Skeletal muscle cell (primary cell): Measurements from ENCODE around the gene TMEM132D.

Experiments
- DNase-seq: peaks from one replicate; pipeline ENCODE4 v3.0.0-alpha.2; 2010; ENCODE audit warnings: low read depth
- H3K4me3 ChIP-seq: 2 replicates; pipeline ENCODE4 v1.5.1; 2011; ENCODE audit warnings: low read depth, mild to moderate bottlenecking, control low read depth, low read length, moderate library complexity

The TMEM132D gene

DNA sequence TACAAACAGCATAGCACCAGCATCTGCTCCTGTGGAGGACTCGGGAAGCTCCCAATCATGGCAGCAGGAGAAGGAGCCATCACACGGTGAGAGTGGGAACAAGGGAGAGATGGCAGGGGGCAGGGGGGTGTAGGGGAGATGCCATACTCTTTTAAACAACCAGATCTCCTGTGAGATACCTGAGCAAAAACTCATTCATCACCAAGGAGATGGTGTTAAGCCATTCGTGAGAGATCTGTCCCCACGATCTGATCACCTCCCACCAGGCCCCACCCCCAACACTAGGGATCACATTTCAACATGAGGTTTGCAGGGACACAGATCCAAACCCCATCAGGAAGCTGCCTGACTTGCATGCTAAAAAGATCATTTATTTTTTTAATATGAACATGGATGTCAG lies 499.3 kb downstream of the TMEM132D start:
- no peak overlapping the region for H3K4me3 ChIP-seq
- no peak for DNase-seq

DNA sequence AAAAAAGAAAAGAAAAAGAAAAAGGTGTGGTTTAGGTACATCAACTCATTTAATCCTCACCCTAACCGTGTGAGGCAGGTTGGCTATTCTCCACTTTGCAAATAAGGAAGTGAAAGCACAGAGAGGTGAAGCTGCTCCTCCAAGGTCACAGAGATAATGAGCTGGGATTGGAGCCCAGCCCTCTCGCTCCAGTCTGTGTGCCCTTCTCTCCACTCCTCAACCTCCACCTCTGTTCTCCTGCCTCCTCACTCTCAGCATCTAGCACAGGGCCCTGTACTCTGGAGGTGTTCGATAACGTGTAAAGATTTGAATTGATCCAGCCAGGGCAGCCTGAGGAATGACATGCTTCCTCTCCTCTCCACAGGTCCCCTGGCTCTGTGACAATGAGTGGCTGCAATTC lies 502.3 kb downstream of the TMEM132D start:
- no peak for DNase-seq
- H3K4me3 ChIP-seq: no peak overlapping the region

DNA sequence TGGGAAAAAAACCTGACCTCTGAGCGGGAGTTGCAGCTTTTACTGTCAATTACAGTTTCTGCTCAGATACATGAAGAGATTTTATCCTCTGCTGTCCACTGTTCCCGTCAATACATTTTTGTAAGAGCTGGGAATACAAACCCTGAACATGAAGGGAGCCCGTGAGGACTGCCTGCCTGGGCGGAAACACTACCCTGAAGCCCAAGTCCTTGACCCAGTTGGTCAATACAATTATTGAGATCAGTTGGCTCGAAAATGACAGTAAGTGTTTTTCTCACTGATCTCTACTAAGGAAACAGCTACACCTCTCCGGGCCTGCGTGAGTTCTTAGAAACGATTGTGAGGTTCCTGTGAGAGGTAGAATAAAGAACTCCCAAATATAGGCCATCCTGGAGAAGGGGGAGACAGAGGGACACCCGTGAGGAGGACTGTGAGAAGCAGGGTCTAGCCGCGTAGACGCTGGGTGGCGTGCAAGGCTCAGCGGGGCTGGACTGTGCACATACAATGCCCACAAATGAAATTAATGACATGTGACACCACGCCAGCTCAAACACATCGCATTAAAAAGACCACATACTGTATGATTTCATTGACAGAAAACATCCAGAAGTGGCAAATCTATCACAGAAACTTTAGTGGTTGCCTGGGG lies 509.5 kb downstream of the TMEM132D start:
- no peak overlapping the region for H3K4me3 ChIP-seq
- no peak for DNase-seq

DNA sequence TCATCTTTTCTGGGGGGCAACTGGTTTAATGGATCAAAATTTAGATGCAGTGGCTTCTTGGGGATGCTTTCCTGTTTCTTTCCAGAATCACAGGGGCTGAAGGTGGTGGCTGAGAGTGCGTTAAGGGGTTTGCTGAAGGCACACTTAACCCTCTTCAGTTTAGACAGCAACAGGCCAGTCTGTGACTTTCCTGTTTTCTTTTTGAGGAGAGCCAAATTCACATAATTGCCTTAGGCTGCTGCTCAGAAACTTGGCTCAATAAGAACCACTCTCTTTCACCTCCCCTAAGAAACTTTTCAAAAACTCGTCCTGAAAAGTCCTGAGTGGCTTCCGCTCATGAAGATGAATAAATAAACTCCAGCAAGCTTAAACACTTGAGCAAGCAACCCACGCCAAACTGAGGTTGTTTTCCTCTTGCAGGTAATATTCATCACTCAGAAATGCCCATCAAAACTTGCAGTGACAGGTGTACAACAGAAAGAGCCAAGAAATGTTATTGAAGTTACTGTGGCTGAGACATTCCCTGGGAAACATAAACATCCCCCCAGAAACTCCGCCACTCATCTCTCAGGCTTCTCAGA lies 510.4 kb downstream of the TMEM132D start:
- no peak for DNase-seq

DNA sequence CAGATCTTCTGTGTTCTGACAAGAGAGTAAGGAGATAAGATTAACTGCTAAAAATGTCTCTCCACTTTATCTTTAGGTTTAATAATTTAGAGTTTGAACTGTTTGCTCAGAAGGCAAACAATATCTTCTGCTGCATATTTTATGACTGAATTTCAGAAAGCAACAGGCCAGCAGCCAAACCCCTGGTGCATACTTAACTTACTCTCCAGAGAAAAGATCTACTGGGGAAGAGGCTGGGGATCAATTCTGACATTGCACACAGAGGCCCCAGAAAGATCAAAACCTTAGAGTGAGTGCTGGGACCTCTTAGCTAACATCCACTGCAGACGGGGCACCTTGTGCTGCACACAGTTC lies 518.2 kb downstream of the TMEM132D start:
- no peak overlapping the region for H3K4me3 ChIP-seq
- no peak for DNase-seq

More for the DNA sequence above, 510.4 kb downstream of the TMEM132D start:
- H3K4me3 ChIP-seq: no peak overlapping the region

DNA sequence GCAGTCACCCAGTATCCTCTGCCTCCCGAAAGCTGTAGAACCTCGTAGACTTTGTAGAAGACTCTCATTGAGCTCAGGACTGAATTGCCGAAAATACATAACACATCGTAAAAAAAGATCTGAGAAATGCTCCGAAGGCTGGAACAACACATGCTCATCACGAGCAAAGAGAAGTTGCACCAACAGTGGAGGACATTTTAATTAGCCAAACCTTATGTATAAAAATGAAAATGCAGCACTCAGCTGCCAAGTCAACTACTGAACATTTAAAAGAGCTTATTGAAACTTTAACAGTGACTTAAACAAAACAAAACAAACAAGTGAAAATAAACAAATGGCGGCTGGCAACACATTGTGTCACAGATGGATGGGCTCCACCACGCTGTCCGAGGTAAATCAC lies 519.9 kb downstream of the TMEM132D start:
- no peak overlapping the region for H3K4me3 ChIP-seq
- DNase-seq: no peak

DNA sequence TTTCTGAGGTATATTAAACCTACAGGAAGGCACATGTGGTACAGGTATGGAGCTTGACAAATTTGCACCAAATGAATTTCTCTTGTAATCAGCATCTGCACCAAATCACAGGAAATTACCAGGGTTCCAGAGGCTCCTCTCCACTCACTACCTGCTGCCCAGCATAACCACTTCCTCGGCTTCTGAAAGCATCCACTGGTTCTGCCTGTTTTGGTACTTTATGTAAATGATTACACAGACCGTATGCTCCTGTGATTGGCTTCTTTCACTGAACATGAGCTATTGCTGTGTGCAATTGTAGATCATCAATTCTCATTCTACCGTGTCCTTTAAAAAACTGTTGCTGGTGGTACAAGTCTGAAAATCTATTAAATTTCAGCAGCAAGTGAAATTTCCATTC lies 522.1 kb downstream of the TMEM132D start:
- DNase-seq: no peak
- no peak overlapping the region for H3K4me3 ChIP-seq

DNA sequence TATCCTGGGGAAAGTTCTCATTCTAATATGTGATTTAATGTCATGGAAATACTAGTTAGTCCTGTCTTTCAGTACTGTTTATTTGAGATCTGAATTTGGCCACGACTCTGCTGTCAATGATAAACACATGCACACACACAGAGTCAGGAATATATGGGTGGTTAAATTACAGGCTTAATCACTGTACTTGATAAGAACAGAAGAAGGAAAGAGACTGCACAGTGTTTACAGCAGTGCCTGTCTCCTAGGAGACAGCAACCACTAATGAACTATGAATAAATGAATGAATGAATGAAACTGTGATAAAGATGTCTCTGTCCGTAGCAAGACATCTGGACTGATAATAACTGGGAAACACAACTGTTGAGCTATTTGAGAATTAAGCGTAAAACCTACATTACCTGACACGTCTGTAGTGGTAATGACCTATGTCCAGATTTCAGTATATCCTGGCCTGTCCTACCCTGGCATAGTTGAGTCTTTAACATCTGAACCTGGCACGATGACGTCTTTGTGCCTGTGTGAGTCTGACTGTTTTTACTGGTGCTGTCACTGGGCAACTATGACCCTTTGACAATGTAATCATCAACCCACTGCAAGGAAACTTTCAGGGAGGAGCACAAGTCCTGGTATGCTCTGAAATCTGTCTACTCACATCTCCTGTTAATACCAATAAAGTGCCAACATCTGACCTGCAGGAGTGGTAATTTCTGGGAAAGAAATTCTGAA lies 524.6 kb downstream of the TMEM132D start:
- no peak overlapping the region for H3K4me3 ChIP-seq
- no peak for DNase-seq

DNA sequence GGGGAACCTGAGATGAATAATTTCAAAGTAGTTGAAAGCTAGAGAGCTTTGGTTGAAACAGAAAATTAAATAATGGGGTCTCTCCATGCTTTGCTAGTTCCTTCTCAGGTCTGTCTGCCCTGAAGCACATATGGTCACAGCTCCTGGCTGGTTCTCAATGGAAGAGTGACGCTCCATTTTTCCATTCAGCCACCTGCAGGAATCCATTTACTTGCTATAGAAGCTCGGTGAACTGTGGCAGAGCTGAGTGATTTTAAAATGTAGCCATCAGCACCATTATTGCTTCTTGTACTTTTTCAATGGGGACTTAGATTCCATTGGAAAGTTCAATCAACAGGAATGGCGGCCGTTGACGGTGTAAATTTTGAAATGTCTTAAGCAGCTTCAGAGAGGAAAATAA lies 525.3 kb downstream of the TMEM132D start:
- H3K4me3 ChIP-seq: no peak overlapping the region
- DNase-seq: no peak

DNA sequence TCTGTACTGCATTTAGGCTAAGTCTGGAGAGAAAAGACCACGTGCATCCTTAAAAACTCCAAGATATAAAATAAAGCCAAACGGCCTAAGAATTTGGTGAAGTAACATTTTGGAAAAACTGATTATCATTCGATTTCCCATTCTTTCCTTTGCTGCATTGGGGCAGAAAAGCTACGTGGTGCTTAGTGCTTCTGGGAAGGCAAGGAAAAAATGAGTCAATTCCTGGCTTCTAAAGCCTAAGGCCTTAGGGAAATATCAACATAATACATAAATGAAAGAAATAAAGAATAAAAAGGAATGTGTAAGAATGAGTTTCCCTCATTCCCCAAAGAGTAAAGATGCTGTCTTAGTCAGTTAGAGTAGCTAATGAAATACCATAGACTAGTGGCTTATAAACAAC lies 530.1 kb downstream of the TMEM132D start:
- DNase-seq: no peak
- no peak overlapping the region for H3K4me3 ChIP-seq

DNA sequence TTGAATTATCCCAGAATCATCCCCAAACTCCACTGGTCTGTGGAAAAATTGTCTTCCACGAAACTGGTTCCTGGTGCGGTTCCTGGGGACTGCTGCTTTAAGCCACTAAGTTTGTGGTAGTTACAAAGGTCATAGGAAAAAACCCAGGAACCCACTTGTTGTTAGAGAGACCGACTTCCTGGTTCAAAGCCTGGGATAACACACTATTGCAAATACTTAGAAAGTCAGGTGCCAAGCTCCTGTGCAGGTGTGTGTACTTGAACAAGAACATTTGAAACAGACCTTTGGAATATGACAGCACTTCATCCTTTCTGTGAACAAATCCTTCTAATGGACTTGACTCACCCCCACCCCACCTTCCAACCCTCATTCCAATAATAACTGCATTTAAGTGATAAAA lies 530.9 kb downstream of the TMEM132D start:
- no peak overlapping the region for H3K4me3 ChIP-seq
- DNase-seq: no peak

DNA sequence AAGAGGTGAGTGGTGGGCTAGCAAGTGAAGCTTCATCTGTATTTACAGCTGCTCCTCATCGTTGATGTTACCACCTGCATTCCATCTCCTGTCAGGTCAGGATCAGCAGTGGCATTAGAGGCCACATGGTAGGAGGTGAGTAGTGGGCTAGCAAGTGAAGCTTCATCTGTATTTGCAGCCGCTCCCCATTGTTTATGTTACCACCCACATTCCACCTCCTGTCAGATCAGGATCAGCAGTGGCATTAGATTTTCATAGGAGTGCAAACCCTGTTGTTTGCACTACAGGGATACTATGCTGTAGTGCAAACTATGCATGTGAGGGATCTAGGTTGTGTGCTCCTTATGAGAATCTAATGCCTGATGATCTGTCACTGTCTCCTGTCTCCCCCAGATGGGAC lies 531.5 kb downstream of the TMEM132D start:
- H3K4me3 ChIP-seq: no peak overlapping the region
- DNase-seq: no peak

DNA sequence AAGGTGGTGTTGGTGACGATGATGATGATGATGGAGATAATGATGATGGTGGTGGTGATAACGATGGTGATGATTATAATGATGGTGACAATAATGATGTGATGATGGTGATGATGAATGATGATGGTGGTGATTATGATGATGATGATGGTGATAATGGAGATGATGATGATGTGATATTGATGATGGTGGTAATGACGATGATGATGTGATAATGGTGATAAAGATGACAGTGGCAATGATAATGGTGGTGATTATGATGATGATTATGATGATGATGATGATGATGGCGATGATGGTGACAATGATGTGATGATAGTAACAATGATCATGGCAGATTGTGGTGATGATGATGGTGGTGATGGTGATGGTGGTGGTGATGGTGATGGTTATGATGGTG lies 532.6 kb downstream of the TMEM132D start:
- no peak overlapping the region for H3K4me3 ChIP-seq
- DNase-seq: no peak

DNA sequence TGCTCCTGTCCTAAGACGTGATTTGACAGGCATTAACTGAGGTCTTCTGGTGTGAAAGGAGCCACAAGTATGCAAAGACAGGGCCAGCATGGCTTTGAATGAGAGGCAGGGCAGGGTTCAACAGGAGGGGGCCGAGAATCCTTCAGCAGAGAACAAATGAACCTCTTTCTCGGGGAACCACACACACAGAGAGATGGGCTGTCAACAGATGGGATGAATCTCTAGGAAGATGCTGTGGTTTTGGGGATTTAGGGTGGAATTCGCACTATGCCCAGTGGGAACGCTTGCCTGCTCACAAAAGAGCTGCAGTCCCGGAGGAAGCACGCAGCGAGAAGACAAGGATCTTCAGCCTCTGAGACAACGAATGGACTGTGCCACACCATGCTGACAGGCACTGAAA lies 537.2 kb downstream of the TMEM132D start:
- no peak for DNase-seq
- no peak overlapping the region for H3K4me3 ChIP-seq

DNA sequence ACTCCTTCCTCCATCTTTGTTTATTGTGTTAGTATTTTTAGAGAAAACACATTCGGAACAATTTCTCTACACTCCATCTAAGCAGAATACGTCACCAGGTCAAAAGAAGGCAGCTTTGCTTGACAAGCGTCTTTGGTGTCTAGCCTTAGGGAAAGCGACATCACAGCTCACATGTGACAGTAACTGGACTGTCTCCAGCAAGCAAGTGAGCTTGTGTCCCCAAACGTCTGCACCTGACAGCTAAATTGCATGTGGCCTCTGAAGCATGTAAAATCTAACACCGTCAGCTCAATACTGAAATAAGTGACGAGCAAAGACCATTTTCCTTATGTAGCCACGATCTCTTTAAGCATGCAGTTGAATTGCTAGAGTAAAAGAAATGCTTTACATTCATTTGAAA lies 540.8 kb downstream of the TMEM132D start:
- no peak overlapping the region for H3K4me3 ChIP-seq
- DNase-seq: no peak

DNA sequence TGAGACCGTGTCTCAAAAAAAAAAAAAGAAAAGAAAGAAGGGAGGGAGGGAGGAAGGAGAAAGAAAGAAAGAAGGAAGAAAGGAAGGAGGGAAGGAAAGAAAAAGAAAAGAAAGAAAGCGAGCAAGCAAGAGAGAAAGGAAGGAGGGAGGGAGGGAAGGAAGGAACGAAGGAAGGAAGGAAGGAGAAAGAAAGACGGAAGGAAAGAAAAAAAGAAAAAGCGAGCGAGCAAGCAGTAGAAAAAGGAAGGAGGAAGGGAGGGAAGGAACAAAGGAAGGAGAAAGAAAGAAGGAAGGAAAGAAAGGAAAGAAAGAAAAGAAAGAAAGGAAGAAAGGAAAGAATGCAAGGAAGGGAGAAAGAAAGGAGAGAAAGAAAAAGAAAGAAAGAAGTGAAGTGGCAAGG lies 546.6 kb downstream of the TMEM132D start:
- H3K4me3 ChIP-seq: no peak overlapping the region
- DNase-seq: no peak

DNA sequence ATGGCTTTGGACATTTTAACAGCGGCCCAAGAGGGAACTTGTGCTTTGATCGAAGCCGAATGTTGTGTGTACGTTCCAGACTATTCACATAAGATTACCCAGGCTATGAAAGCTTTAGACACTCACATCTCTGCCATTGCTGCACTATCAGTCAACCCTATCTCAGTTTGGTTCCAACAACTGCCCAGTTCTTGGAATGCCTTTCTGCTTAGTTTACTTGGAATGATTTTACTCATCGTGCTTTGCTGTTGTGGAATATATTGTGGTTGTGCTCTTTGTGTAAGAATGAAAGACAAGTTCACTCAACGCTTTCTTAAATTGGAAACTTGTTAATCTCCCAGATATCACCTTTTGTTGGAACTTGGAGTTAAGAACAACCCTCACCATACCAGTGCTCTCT lies 552.3 kb downstream of the TMEM132D start:
- H3K4me3 ChIP-seq: no peak overlapping the region
- no peak for DNase-seq

DNA sequence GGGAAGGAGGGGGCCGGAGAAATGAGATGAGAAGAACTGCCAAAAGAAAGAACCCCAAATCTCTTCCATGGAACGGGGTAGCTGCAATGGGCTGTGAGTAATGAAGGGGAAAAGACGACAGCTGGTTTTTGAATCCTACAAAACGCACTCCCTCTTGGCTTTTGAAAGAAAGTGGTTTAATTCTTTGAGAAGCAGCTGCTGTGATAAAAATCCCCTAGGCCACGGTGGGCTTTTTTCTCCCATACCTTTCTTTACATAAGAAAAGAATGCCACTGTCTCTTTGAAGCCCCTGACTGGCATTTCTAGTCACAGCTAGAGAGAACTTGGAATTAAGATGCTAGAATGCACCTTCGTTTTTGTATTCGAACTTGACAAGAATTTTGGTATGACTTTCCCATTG lies 564.5 kb downstream of the TMEM132D start:
- no peak overlapping the region for H3K4me3 ChIP-seq
- no peak for DNase-seq

DNA sequence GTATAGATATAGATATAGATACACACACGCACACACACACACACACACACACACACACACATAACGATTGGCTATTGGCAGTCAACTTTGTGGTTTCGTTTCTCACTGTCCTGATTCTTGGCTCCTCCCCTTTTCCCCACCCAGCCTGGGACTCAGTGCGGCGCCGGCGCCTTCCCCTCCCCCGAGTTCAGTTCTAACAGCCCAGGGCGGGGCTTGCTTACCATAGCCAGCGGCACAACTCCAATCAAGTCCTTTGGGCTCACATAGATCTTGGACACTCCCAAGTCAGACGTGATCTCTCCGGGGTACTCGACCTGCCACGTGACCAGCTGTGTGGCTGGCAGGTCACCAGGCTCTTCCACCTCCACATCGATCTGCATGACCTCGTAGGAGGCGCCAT lies 566.4 kb downstream of the TMEM132D start:
- no peak for DNase-seq
- H3K4me3 ChIP-seq: no peak overlapping the region

DNA sequence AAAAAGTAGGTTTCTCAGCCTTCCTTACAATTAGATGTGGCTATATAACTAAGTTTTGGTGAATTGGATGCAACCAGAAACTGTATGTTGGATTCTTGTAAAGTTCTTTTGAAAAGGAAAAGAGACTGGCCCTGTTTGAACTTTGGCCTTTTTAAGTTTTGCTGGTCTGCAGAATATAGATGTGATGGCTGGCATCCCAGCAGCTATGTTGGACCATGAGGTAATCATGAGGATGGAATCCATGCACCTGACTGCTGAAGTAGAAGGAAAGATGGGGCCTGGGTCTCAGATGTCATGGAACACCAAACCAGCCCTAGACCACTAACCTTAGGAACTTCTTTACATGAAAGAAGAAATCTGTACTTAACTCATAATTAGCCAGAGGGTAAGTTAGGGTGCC lies 568.1 kb downstream of the TMEM132D start:
- DNase-seq: no peak
- H3K4me3 ChIP-seq: no peak overlapping the region

DNA sequence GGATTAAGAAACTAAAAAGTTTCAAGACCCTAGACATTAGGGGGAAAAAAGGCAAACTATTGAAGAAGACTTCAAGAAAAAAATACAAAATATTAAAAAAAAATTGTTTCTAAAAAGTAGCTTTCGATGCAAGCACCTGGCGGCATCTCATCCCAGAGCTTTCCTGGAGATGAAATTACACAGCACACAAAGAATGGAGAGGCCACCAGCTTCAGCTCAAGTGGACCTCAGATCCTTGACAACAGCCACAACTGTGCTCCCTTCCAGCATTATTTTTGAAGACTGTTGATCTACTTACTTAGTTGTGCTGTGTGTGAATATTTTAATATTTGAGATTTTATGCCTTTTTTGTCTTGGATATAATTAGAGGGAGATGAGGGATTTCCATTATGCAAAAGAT lies 571.5 kb downstream of the TMEM132D start:
- H3K4me3 ChIP-seq: no peak overlapping the region
- DNase-seq: no peak
